AG09319 (cell line): ENCODE results near the gene TRIM28.

Experiments used
- DNase-seq: peaks from one replicate; pipeline ENCODE4 v3.0.0-alpha.2; 2010; ENCODE audit warnings: low read depth; ENCODE audit errors: extremely low read depth
- CTCF ChIP-seq: IDR thresholded peaks from 2 replicates; pipeline ENCODE4 v1.5.1; 2011; ENCODE audit warnings: low read depth, mild to moderate bottlenecking, inconsistent platforms, low read length, moderate library complexity

Gene TRIM28

GRCh38 chr19:58558066-58558622 lies 14.3 kb downstream of the TRIM28 start, which contains the start of gene UBE2M:
Gene UBE2M (minus strand): TSS chr19:58558611. CDS start chr19:58558381, 230 bp downstream.
- no peak for DNase-seq
- no peak for TF ChIP-seq CTCF

GRCh38 chr19:58558623-58559274 lies 14.9 kb downstream of the TRIM28 start:
- peak; percentile 97 for DNase-seq
- TF ChIP-seq CTCF, result no peak

GRCh38 chr19:58559275-58560006 lies 15.6 kb downstream of the TRIM28 start:
- TF ChIP-seq CTCF, result no peak
- DNase-seq, result peak; percentile 82

GRCh38 chr19:58560007-58560887 lies 16.4 kb downstream of the TRIM28 start:
- no peak for DNase-seq
- no peak for TF ChIP-seq CTCF

- no peak for TF ChIP-seq CTCF
- no peak for DNase-seq
Measured at GRCh38 chr19:58560921-58561320, 17.1 kb downstream of the TRIM28 start.

GRCh38 chr19:58561373-58562121 lies 17.7 kb downstream of the TRIM28 start:
- DNase-seq, result no peak
- no peak for TF ChIP-seq CTCF
